ENCODE measurements around the gene CHSY3.

Gene CHSY3

GRCh38 chr5:129902816-129903215 is 1.4 kb upstream of the CHSY3 start:
- Histone ChIP-seq H3K27ac (ENCODE audit: extremely low read depth, low read depth, low read length) (no peak overlapping the region), H3K4me3 (ENCODE audit: low read depth, low read length) (no peak overlapping the region), H3K4me1 (ENCODE audit: control insufficient read depth, insufficient read depth, low read length) (no peaks in the 10 kb centered on the region), H3K36me3 (ENCODE audit: control insufficient read depth in 2 of 2, insufficient read depth in 1 of 2, low read length in 2 of 2) (no peaks in the 10 kb centered on the region), H3K9me3 (ENCODE audit: control insufficient read depth, insufficient read depth, low read depth, low read length) (no peaks in the 10 kb centered on the region)
- POLR2A ChIA-PET = no interaction called here
- TF ChIP-seq PRDM6 (tag by site-specific recombination; IDR thresholded peaks at IDR 0.05) (no peak), ZNF175 (tag by site-specific recombination; IDR thresholded peaks at IDR 0.05) (no peak), MEIS1 (CRISPR knock-in tag; IDR thresholded peaks at IDR 0.05; ENCODE audit: borderline replicate concordance) (no peak), AEBP2 (tag by site-specific recombination; IDR thresholded peaks at IDR 0.05; ENCODE audit: borderline replicate concordance) (no peak), ZNF146 (tag by site-specific recombination; IDR thresholded peaks at IDR 0.05) (no peak), PRDM2 (tag by site-specific recombination; IDR thresholded peaks at IDR 0.05; ENCODE audit: borderline replicate concordance) (no peak), ZNF169 (tag by site-specific recombination; IDR thresholded peaks at IDR 0.05) (no peak), SCRT2 (tag by site-specific recombination; IDR thresholded peaks at IDR 0.05) (no peak), ZNF830 (tag by site-specific recombination; IDR thresholded peaks at IDR 0.05; ENCODE audit: low read depth) (no peak), ZNF629 (tag by site-specific recombination; IDR thresholded peaks at IDR 0.05) (no peak)
- CTCF ChIA-PET = interaction anchor here (0.6 kb wide), 2 partner anchors 207 to 676 kb away, joined by 3 to 4 read pairs; no protein-coding TSS in a partner anchor

GRCh38 chr5:129903466-129904101 is 681 bp upstream of the CHSY3 start:
- ChIA-PET CTCF (interaction anchor here (1.0 to 1.1 kb wide), 2 partner anchors 148 to 239 kb away, joined by 3 read pairs; no protein-coding TSS in a partner anchor), POLR2A (interaction anchor here (0.6 kb wide), 3 partner anchors 283 to 1212 kb away, joined by 3 read pairs; no protein-coding TSS in a partner anchor)
- Histone ChIP-seq H3K9me3 (ENCODE audit: control insufficient read depth, insufficient read depth, low read depth, low read length) (no peaks in the 10 kb centered on the region), H3K36me3 (ENCODE audit: control insufficient read depth in 2 of 2, insufficient read depth in 1 of 2, low read length in 2 of 2) (no peaks in the 10 kb centered on the region), H3K4me1 (ENCODE audit: control insufficient read depth, insufficient read depth, low read length) (no peaks in the 10 kb centered on the region), H3K4me3 (ENCODE audit: low read depth, low read length) (peak overlapping the region; percentile 52), H3K27ac (ENCODE audit: extremely low read depth, low read depth, low read length) (peak overlapping the region; percentile 39; the same call in 1 of the 2 replicates)
- no peak for TF ChIP-seq ZNF449 (tag by site-specific recombination; IDR thresholded peaks at IDR 0.05)
- no peak for TF ChIP-seq ZNF664 (tag by site-specific recombination; IDR thresholded peaks at IDR 0.05)
- TF ChIP-seq ZNF23 (tag by site-specific recombination; IDR thresholded peaks at IDR 0.05; ENCODE audit: borderline replicate concordance) = no peak
- TF ChIP-seq ZNF596 (tag by site-specific recombination; IDR thresholded peaks at IDR 0.05) = no peak
- TF ChIP-seq YY2 (tag by site-specific recombination; IDR thresholded peaks at IDR 0.05) = no peak
- no peak for TF ChIP-seq HIC1 (tag by site-specific recombination; IDR thresholded peaks at IDR 0.05)
- TF ChIP-seq ZNF473 (tag by site-specific recombination; IDR thresholded peaks at IDR 0.05) = no peak
- no peak for TF ChIP-seq ZNF239 (tag by site-specific recombination; IDR thresholded peaks at IDR 0.05)
- no peak for TF ChIP-seq ZNF629 (tag by site-specific recombination; IDR thresholded peaks at IDR 0.05)
- TF ChIP-seq ZNF24 (tag by site-specific recombination; IDR thresholded peaks at IDR 0.05) = no peak
- no peak for TF ChIP-seq KLF8 (tag by site-specific recombination; IDR thresholded peaks at IDR 0.05)
- peak; percentile 37; the same call in 1 of the 2 replicates for TF ChIP-seq FEZF1 (tag by site-specific recombination; IDR thresholded peaks at IDR 0.05)
- no peak for TF ChIP-seq TRIM28 (IDR thresholded peaks at IDR 0.05; ENCODE audit: borderline replicate concordance, low read length)

Data from HEK293 (cell line).